Left ventricle myocardium inferior (tissue), 1 donor: ENCODE results near the gene MGLL. TPM values are rescaled to one million over a fixed set of nuclear protein-coding genes. Genes with fewer than 3 reads are reported as not detected.

ENCODE experiments used
- DNase-seq: peaks from one replicate; pipeline ENCODE4 v3.0.0-alpha.2; 2020
- H3K27ac ChIP-seq: fragments of 200-600 bp; replicated peaks from 2 replicates; pipeline ENCODE4 v1.8.0; 2021
- H3K27me3 ChIP-seq: fragments of 200-600 bp; 2 replicates; pipeline ENCODE4 v1.8.0; 2021; ENCODE audit warnings: low read depth
- H3K36me3 ChIP-seq: fragments of 200-600 bp; 2 replicates; pipeline ENCODE4 v1.8.0; 2021
- H3K4me1 ChIP-seq: fragments of 200-600 bp; 2 replicates; pipeline ENCODE4 v1.8.0; 2021
- H3K4me3 ChIP-seq: fragments of 200-600 bp; 2 replicates; pipeline ENCODE4 v1.8.0; 2021; ENCODE audit warnings: mild to moderate bottlenecking, moderate library complexity
- H3K9me3 ChIP-seq: fragments of 200-600 bp; replicated peaks from 2 replicates; pipeline ENCODE4 v1.8.0; 2021
- CTCF ChIP-seq: fragments of 200-600 bp; IDR thresholded peaks from 2 replicates; pipeline ENCODE4 v1.8.0; 2021; ENCODE audit warnings: antibody characterized with exemption, mild to moderate bottlenecking, borderline replicate concordance
- intact Hi-C: fragments of 100-400 bp; cut with micrococcal nuclease; formaldehyde crosslinking; loops from one replicate; pipeline ENCODE4 v1.11.0; 2022
- total RNA-seq: library from RNA; stranded (reverse); fragmentation: NEBNext Ultra II Directional; extraction: Animal tissue kit (Norgen Biotek cat#: 25700); gene quantifications from one replicate; pipeline ENCODE4 v1.2.1, GENCODE V29; 2021
- donor health status: DM: no; HTN: yes; CAD: no; lungs with severe emphysema.

Gene MGLL
- total RNA-seq, 1 donor from 2014 or later: 67.0 TPM

- intact Hi-C loops: no loop called here
- Histone ChIP-seq H3K36me3 (peaks cover 3% of the 10 kb centered on the region), H3K4me3 (no peak overlapping the region), H3K9me3 (no peaks in the 10 kb centered on the region), H3K4me1 (peaks cover 80% of the 10 kb centered on the region), H3K27me3 (no peaks in the 10 kb centered on the region), H3K27ac (peak overlapping the region; percentile 37)
- no peak for TF ChIP-seq CTCF
- no peak for DNase-seq
Measured at GRCh38 chr3:127755305-127755681, 67.0 kb downstream of the MGLL start.

GRCh38 chr3:127754411-127755304 is 67.7 kb downstream of the MGLL start:
- intact Hi-C loops: no loop called here
- Histone ChIP-seq H3K36me3 (peaks cover 3% of the 10 kb centered on the region), H3K27ac (peak overlapping the region; percentile 37), H3K9me3 (no peaks in the 10 kb centered on the region), H3K4me3 (no peak overlapping the region), H3K4me1 (peaks cover 80% of the 10 kb centered on the region), H3K27me3 (no peaks in the 10 kb centered on the region)
- TF ChIP-seq CTCF: no peak
- DNase-seq: no peak

GRCh38 chr3:127753898-127754410 is 68.4 kb downstream of the MGLL start:
- H3K27ac ChIP-seq: peak overlapping the region; percentile 37
- no peaks in the 10 kb centered on the region for H3K27me3 ChIP-seq
- H3K36me3 ChIP-seq: peaks cover under 1% of the 10 kb centered on the region
- peaks cover 80% of the 10 kb centered on the region for H3K4me1 ChIP-seq
- H3K9me3 ChIP-seq: no peaks in the 10 kb centered on the region
- no peak for DNase-seq
- TF ChIP-seq CTCF: no peak
- H3K4me3 ChIP-seq: no peak overlapping the region
- intact Hi-C loops: no loop called here

- Histone ChIP-seq H3K4me3 (no peak overlapping the region), H3K27me3 (no peaks in the 10 kb centered on the region), H3K4me1 (peaks cover 84% of the 10 kb centered on the region), H3K9me3 (no peaks in the 10 kb centered on the region), H3K36me3 (no peaks in the 10 kb centered on the region), H3K27ac (peak overlapping the region; percentile 37)
- intact Hi-C loops: no loop called here
- no peak for DNase-seq
- TF ChIP-seq CTCF: no peak
Measured at GRCh38 chr3:127753338-127753737, 69.0 kb downstream of the MGLL start.

GRCh38 chr3:127751782-127752181 is 70.5 kb downstream of the MGLL start:
- Histone ChIP-seq H3K36me3 (no peaks in the 10 kb centered on the region), H3K4me1 (peaks cover 85% of the 10 kb centered on the region), H3K27me3 (no peaks in the 10 kb centered on the region), H3K9me3 (no peaks in the 10 kb centered on the region), H3K27ac (peak overlapping the region; percentile 96), H3K4me3 (no peak overlapping the region)
- intact Hi-C loops: no loop called here
- no peak for TF ChIP-seq CTCF
- no peak for DNase-seq
